T-helper 17 cell (primary cell): ENCODE measurements around the gene C13orf46. TPM values are rescaled to one million over a fixed set of nuclear protein-coding genes. Genes with fewer than 3 reads are reported as not detected.

ENCODE experiments used
- ATAC-seq: fragments of 150-1000 bp; cut with Tn5 transposase; 2 replicates; pipeline ENCODE4 v1.10.0; 2021; ENCODE audit warnings: mild to moderate bottlenecking, moderate library complexity
- DNase-seq, 3 donors: peaks; one replicate each; pipeline versions ENCODE4 v3.0.0 to v3.0.0-alpha.2; 2020 to 2021
- H3K9me3 ChIP-seq: one replicate; pipeline ENCODE4 v1.7.0; 2013; ENCODE audit warnings: low read length, mild to moderate bottlenecking; ENCODE audit not compliant: control insufficient read depth, poor library complexity, severe bottlenecking
- H3K27ac Mint-ChIP-seq: one replicate; pipeline ENCODE4 v1.8.0; 2022; ENCODE audit warnings: mild to moderate bottlenecking, moderate library complexity, mixed read lengths
- H3K27me3 Mint-ChIP-seq: one replicate; pipeline ENCODE4 v1.8.0; 2022; ENCODE audit warnings: mixed read lengths
- H3K36me3 Mint-ChIP-seq: one replicate; pipeline ENCODE4 v1.8.0; 2022; ENCODE audit warnings: low read depth, mixed read lengths
- H3K4me1 Mint-ChIP-seq: one replicate; pipeline ENCODE4 v1.8.0; 2022; ENCODE audit warnings: mild to moderate bottlenecking, mixed read lengths
- H3K4me3 Mint-ChIP-seq: one replicate; pipeline ENCODE4 v1.8.0; 2022; ENCODE audit warnings: mild to moderate bottlenecking, moderate library complexity, mixed read lengths
- total RNA-seq, 4 donors: library from RNA in 2 of 4; stranded (reverse) in 2 of 4; gene quantifications; one replicate each; pipeline ENCODE4 v1.2.3 and lab custom pipeline; 2022 to 2026

Gene C13orf46
- total RNA-seq, 2 donors from 2014 or later = 18.6 to 22.6 TPM

GRCh38 chr13:113937073-113937472, 36.8 kb downstream of the C13orf46 start:
- H3K4me3 Mint-ChIP-seq = no peak overlapping the region
- peak overlapping the region; percentile 75 for H3K27ac Mint-ChIP-seq
- H3K4me1 Mint-ChIP-seq = peaks cover 2% of the 10 kb centered on the region
- DNase-seq (no peak), ATAC-seq (no peak)
- no peaks in the 10 kb centered on the region for H3K9me3 ChIP-seq
- peaks cover 13% of the 10 kb centered on the region for H3K27me3 Mint-ChIP-seq
- no peaks in the 10 kb centered on the region for H3K36me3 Mint-ChIP-seq

DNA sequence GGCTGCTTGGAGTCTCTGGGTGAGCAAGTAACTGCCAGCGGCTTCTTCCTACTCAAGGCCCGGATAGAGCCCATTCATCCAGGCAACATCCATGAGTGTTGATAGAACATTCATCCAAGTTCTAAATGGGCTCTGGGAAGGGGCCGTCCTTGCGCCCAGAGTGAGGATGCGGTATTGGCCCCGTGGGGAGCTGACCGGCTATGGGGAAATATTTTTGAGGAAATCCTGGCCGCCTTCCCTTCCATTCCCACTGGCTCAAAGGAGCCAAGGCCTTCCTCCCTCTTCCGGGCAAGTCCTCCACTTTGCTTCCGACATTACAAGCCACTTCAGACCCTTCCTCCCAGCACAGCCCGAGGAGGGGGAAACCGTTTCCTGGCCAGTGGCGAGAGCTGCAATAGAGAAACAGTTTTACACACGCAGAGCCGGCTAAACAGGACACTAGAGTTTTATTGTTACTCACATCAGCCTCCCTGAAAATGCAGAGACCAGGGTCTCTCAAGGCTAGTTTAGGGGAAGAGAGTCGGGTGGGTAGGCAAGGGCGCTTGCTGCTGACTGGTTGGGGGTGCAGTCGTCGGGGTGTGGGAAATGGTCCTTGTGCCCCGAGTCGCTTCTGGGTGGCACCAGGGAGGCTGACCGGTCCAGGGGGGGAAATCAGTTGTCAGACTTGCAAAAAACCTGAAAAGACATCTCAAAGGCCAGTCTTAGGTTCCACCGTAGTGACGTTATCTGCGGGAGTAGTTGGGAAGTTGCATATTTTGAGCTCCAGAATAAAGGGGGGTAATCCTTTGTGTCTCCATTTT, 37.5 kb downstream of the C13orf46 start:
- DNase-seq (no peak), ATAC-seq (no peak)
- peaks cover 13% of the 10 kb centered on the region for H3K27me3 Mint-ChIP-seq
- no peaks in the 10 kb centered on the region for H3K9me3 ChIP-seq
- peaks cover 2% of the 10 kb centered on the region for H3K4me1 Mint-ChIP-seq
- no peaks in the 10 kb centered on the region for H3K36me3 Mint-ChIP-seq
- no peak overlapping the region for H3K27ac Mint-ChIP-seq
- no peak overlapping the region for H3K4me3 Mint-ChIP-seq

GRCh38 chr13:113935001-113935844, 38.7 kb downstream of the C13orf46 start:
- H3K9me3 ChIP-seq = no peaks in the 10 kb centered on the region
- peaks cover 7% of the 10 kb centered on the region for H3K4me1 Mint-ChIP-seq
- ATAC-seq (no peak), DNase-seq (no peak)
- peaks cover 13% of the 10 kb centered on the region for H3K27me3 Mint-ChIP-seq
- H3K27ac Mint-ChIP-seq = no peak overlapping the region
- no peak overlapping the region for H3K4me3 Mint-ChIP-seq
- no peaks in the 10 kb centered on the region for H3K36me3 Mint-ChIP-seq

GRCh38 chr13:113934576-113934975, 39.3 kb downstream of the C13orf46 start:
- DNase-seq (no peak), ATAC-seq (no peak)
- no peaks in the 10 kb centered on the region for H3K9me3 ChIP-seq
- H3K4me1 Mint-ChIP-seq = peaks cover 7% of the 10 kb centered on the region
- H3K36me3 Mint-ChIP-seq = no peaks in the 10 kb centered on the region
- no peak overlapping the region for H3K27ac Mint-ChIP-seq
- no peak overlapping the region for H3K4me3 Mint-ChIP-seq
- peaks cover 13% of the 10 kb centered on the region for H3K27me3 Mint-ChIP-seq

- no peak overlapping the region for H3K4me3 Mint-ChIP-seq
- H3K27me3 Mint-ChIP-seq = peaks cover 13% of the 10 kb centered on the region
- H3K4me1 Mint-ChIP-seq = peaks cover 7% of the 10 kb centered on the region
- no peak overlapping the region for H3K27ac Mint-ChIP-seq
- DNase-seq (no peak), ATAC-seq (no peak)
- H3K9me3 ChIP-seq = no peaks in the 10 kb centered on the region
- no peaks in the 10 kb centered on the region for H3K36me3 Mint-ChIP-seq
Observed at GRCh38 chr13:113933901-113934300, 40.0 kb downstream of the C13orf46 start.

DNA sequence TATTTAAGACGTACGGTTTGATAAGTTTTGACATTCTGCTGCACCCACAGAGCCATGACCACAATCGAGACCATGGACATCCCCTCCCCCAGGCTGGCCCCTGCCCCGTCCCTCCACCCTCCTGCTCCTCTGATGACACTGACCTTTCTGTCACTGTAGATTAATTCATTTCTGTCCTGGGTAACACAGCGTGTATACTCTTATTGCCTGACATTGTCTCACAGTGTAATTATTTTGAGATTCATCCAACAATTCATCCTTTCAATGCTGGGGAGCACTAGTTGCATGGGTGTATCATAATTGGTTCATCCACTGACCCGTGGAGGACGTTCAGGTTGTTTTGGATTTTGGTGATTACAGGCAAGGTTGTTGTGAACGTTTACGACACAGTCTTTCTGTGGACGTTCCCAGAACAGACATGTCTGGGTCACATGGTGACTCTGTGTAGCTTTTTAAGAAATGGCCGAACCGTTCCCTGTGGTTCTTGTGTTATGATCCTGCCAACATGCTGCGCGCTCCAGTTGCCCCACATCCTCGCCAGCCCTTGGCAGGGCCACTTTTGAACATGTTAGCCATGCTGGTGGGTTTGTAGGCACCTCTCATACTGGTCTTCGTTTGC, 41.9 kb downstream of the C13orf46 start:
- Mint-ChIP-seq H3K4me3 (peak overlapping the region; percentile 15), H3K27ac (no peak overlapping the region), H3K36me3 (no peaks in the 10 kb centered on the region), H3K4me1 (peaks cover 4% of the 10 kb centered on the region), H3K27me3 (peaks cover 5% of the 10 kb centered on the region)
- ATAC-seq (no peak), DNase-seq (no peak)
- H3K9me3 ChIP-seq = no peaks in the 10 kb centered on the region

- ATAC-seq = peak; percentile 76
- no peak for DNase-seq
- peaks cover 6% of the 10 kb centered on the region for H3K4me1 Mint-ChIP-seq
- peaks cover 10% of the 10 kb centered on the region for H3K27me3 Mint-ChIP-seq
- no peaks in the 10 kb centered on the region for H3K9me3 ChIP-seq
- peak overlapping the region; percentile 19 for H3K4me3 Mint-ChIP-seq
- no peak overlapping the region for H3K27ac Mint-ChIP-seq
- no peaks in the 10 kb centered on the region for H3K36me3 Mint-ChIP-seq
Observed at GRCh38 chr13:113930671-113931637, 42.9 kb downstream of the C13orf46 start.

- no peak overlapping the region for H3K27ac Mint-ChIP-seq
- peaks cover 3% of the 10 kb centered on the region for H3K36me3 Mint-ChIP-seq
- no peak overlapping the region for H3K4me3 Mint-ChIP-seq
- DNase-seq (peak in 1 of 3 donors; percentile 3), ATAC-seq (no peak)
- H3K9me3 ChIP-seq = no peaks in the 10 kb centered on the region
- peaks cover 18% of the 10 kb centered on the region for H3K27me3 Mint-ChIP-seq
- peaks cover 8% of the 10 kb centered on the region for H3K4me1 Mint-ChIP-seq
Observed at GRCh38 chr13:113929628-113930615, 44.0 kb downstream of the C13orf46 start.

DNA sequence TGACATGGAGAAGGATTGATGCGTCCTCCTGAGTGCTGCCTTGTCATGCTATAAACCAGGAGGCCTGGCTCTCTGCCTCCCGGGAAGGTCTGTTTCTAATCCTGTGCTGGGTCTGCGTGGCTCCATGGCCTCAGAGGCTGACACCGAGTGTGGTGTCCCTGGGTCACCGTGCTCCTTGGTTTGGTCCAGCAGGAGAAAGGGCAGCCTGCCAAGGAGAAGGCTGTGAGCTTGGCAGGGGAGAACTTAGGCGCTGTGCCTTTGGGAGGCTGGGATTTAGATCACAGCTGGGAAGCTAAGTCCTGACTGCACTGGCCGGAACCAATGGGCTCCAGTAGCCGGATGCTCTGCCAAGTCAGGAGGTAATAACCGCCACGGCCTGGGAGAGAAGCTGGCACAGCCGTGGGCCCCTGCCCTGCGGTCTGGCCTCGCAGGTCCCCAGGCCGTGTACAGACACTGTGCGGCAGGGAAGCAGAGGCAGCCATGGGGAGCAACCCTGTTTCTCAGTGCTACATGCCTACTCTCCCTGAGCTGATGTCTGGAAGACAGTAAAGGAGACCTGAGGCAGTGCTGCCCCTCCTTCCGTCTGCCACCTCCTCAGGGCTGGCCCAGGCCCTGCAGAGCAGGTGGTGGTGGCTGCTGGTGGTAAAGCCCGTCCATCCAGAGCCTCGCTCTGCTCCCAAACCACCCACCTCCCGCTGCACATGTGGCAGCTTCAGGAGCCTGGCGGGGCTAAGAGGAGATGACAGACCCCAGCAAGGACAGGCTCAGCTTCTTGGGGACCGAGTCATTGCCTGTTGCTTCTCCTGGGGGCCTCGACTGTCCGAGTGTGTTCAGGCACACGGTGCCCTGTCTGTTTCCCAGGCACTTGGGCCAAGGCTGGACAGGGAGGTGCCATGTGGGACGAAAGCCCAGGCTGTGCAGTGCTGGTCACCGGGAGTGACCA, 44.9 kb downstream of the C13orf46 start:
- Mint-ChIP-seq H3K36me3 (peaks cover 3% of the 10 kb centered on the region), H3K4me1 (peaks cover 8% of the 10 kb centered on the region), H3K27me3 (peaks cover 17% of the 10 kb centered on the region), H3K4me3 (no peak overlapping the region), H3K27ac (no peak overlapping the region)
- DNase-seq (no peak), ATAC-seq (no peak)
- no peaks in the 10 kb centered on the region for H3K9me3 ChIP-seq

- Mint-ChIP-seq H3K36me3 (peaks cover 3% of the 10 kb centered on the region), H3K4me3 (no peak overlapping the region), H3K4me1 (peaks cover 8% of the 10 kb centered on the region), H3K27ac (no peak overlapping the region), H3K27me3 (peaks cover 14% of the 10 kb centered on the region)
- no peak for ATAC-seq
- DNase-seq = no peak
- no peaks in the 10 kb centered on the region for H3K9me3 ChIP-seq
Observed at GRCh38 chr13:113927661-113928581, 46.0 kb downstream of the C13orf46 start.
